Measurements from ENCODE around the gene GABARAP. TPM values are rescaled to one million over a fixed set of nuclear protein-coding genes. Genes with fewer than 3 reads are reported as not detected.

GABARAP gene
- polyA plus RNA-seq, 1 of the 3 experiments (the other 2 are of a cell fraction): 585 TPM

DNA sequence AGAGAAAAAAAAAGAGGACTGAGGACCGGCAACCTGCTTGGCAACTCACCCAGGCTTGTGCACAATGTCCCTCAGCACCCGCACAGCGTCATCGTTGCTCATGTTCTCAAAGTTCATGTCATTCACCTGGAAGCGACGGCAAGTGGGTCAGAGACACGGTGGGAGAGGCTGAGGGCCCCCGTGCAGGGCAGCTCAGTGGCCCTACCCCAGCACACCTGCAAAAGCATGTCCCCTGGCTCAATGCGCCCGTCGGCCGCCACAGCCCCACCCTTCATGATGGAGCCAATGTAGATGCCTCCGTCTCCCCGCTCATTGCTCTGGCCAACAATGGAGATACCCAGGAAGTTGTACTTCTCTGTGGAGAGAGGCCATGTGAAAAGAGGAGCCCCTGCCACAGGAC, 13.3 kb downstream of the GABARAP start (continued):
- no peak for TF ChIP-seq RXRA (IDR thresholded peaks at IDR 0.05; ENCODE audit: borderline replicate concordance, low read depth)

DNA sequence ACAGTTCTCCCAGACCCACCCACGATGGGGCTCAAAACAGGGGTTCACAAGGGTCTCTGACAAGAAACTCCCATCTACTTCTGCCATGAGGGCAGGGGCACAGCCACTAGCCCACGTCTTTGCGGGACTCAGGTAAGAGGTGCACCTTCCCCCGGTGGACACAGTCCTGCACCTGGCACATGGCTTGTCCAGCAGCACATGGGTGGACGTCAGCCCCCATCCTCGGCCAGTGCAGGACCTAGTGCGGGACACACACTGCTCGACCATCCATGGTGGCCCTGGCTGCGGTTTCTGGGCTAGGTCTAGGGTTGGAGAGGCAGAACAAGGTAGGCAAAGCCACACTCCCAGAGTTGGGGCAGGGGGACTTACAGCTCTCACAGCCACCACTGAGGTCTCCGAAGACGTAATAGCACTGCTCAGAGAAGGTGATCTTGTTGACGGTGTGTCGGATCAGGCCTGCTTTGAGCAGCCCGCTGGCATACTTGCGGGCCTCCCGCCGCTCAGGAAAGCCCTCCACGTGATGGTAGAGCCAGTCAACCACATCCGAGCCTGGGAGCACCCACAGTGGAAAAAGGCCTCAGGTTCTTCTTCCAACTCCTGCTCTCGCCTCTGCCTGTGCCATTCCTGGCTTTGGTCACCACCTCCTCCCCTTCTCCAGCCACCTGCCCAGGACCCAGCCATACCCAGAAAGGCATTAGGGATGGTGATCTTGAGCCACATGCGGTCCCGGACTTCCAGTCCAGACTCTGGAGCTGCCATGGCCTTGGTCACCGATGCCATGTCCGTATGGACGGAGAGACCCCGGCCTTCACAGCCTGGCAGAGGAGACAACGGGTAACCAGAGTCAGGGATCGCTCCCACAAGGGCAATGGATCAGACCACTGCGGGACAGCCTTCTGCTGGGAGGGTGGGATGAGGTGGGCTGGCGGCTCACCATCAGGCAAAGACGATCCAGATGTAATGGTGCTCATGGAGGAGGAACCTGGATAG, 15.2 kb downstream of the GABARAP start:
- Histone ChIP-seq H2AFZ (ENCODE audit: low read depth) (no peak overlapping the region), H3K27ac (ENCODE audit: low read depth in 2 of 2, low read length in 1 of 2) (no peak overlapping the region), H4K20me1 (ENCODE audit: insufficient read depth) (peaks cover 22% of the 10 kb centered on the region), H3K9me2 (no peaks in the 10 kb centered on the region), H3K4me1 (ENCODE audit: control insufficient read depth in 1 of 2, insufficient read depth in 2 of 2, low read depth in 1 of 2, low read length in 1 of 2) (peaks cover 3 to 6% of the 10 kb centered on the region in 2 experiments; a peak in 2 of 4 replicates), H3K4me3 (ENCODE audit: low read depth in 2 of 2, low read length in 1 of 2) (no peak overlapping the region), H3K36me3 (replicated peaks in 1 of 2; ENCODE audit: control insufficient read depth in 1 of 2, insufficient read depth in 2 of 2, low read length in 1 of 2) (peaks cover 42 to 84% of the 10 kb centered on the region in 2 experiments), H3K79me2 (ENCODE audit: insufficient read depth) (peaks cover 26% of the 10 kb centered on the region), H3K9me3 (no peaks in the 10 kb centered on the region), H3K4me2 (no peak overlapping the region), H3F3A (replicated peaks; ENCODE audit: insufficient read depth) (peaks cover 15% of the 10 kb centered on the region), H3K9ac (no peak overlapping the region), H3K27me3 (ENCODE audit: insufficient read depth) (no peaks in the 10 kb centered on the region)
- ChIA-PET POLR2A (no interaction called here), CTCF (interaction anchor here (1.0 kb wide), 1 partner anchor 70 kb away, joined by 5 read pairs; no protein-coding TSS in a partner anchor)
- DNase-seq: no peak
- TF ChIP-seq CHD2 (IDR thresholded peaks at IDR 0.05; ENCODE audit: low read length, partially characterized antibody): no peak
- no peak for TF ChIP-seq USF1 (IDR thresholded peaks at IDR 0.05; ENCODE audit: borderline replicate concordance, low read depth)
- TF ChIP-seq TAF1 (IDR thresholded peaks at IDR 0.05; ENCODE audit: borderline replicate concordance, low read depth, low read length): no peak
- no peak for TF ChIP-seq GABPA (IDR thresholded peaks at IDR 0.05; ENCODE audit: low read depth)
- TF ChIP-seq RXRA (IDR thresholded peaks at IDR 0.05; ENCODE audit: borderline replicate concordance, low read depth): no peak
- TF ChIP-seq TEAD4 (IDR thresholded peaks at IDR 0.05; ENCODE audit: borderline replicate concordance, insufficient read depth): no peak
- no peak for TF ChIP-seq FOXM1 (IDR thresholded peaks at IDR 0.05; ENCODE audit: low read depth)
- TF ChIP-seq RFX5 (IDR thresholded peaks at IDR 0.05; ENCODE audit: low read length): no peak
- TF ChIP-seq MXI1 (IDR thresholded peaks at IDR 0.05; ENCODE audit: low read depth, low read length): no peak
- 93% methylated on average over 26 of the region's 31 CpGs for WGBS (ENCODE audit: low lambda C conversion rate)

- Histone ChIP-seq H2AFZ (ENCODE audit: low read depth) (no peak overlapping the region), H3K27me3 (ENCODE audit: insufficient read depth) (no peaks in the 10 kb centered on the region), H3K9me2 (no peaks in the 10 kb centered on the region), H3K9me3 (no peaks in the 10 kb centered on the region), H4K20me1 (ENCODE audit: insufficient read depth) (peaks cover 13% of the 10 kb centered on the region), H3K79me2 (ENCODE audit: insufficient read depth) (peaks cover 26% of the 10 kb centered on the region), H3K4me1 (ENCODE audit: control insufficient read depth in 1 of 2, insufficient read depth in 2 of 2, low read depth in 1 of 2, low read length in 1 of 2) (peaks cover 0 to 13% of the 10 kb centered on the region in 2 experiments; a peak in 2 of 4 replicates), H3K36me3 (replicated peaks in 1 of 2; ENCODE audit: control insufficient read depth in 1 of 2, insufficient read depth in 2 of 2, low read length in 1 of 2) (peaks cover 48 to 84% of the 10 kb centered on the region in 2 experiments), H3K27ac (ENCODE audit: low read depth in 2 of 2, low read length in 1 of 2) (peak overlapping the region in 1 of 2 experiments; percentile 17; a peak in 1 of 4 replicates), H3K4me2 (no peak overlapping the region), H3K4me3 (ENCODE audit: low read depth in 2 of 2, low read length in 1 of 2) (no peak overlapping the region), H3K9ac (no peak overlapping the region), H3F3A (replicated peaks; ENCODE audit: insufficient read depth) (peaks cover 25% of the 10 kb centered on the region)
- CTCF ChIA-PET: interaction anchor here (0.6 to 2.3 kb wide), 2 partner anchors 71 to 96 kb away, joined by 3 to 8 read pairs; no protein-coding TSS in a partner anchor
- POLR2A ChIA-PET: interaction anchor here (1.0 to 1.4 kb wide), 2 partner anchors 8 to 180 kb away, joined by 3 read pairs; partner anchors contain the start of gene DVL2
- 86% methylated on average over 8 of the region's 21 CpGs for WGBS (ENCODE audit: low lambda C conversion rate)
- TF ChIP-seq TCF12 (IDR thresholded peaks at IDR 0.05): no peak
- TF ChIP-seq JUND (IDR thresholded peaks at IDR 0.05): no peak
- no peak for TF ChIP-seq POLR2AphosphoS5 (IDR thresholded peaks at IDR 0.05; ENCODE audit: low read depth, low read length)
- no peak for TF ChIP-seq EP300 (IDR thresholded peaks at IDR 0.05; ENCODE audit: borderline replicate concordance in 1 of 2, low read depth in 1 of 2, low read length in 1 of 2)
- TF ChIP-seq MAX (IDR thresholded peaks at IDR 0.05; ENCODE audit: low read depth): no peak
- TF ChIP-seq, protein P1, sequence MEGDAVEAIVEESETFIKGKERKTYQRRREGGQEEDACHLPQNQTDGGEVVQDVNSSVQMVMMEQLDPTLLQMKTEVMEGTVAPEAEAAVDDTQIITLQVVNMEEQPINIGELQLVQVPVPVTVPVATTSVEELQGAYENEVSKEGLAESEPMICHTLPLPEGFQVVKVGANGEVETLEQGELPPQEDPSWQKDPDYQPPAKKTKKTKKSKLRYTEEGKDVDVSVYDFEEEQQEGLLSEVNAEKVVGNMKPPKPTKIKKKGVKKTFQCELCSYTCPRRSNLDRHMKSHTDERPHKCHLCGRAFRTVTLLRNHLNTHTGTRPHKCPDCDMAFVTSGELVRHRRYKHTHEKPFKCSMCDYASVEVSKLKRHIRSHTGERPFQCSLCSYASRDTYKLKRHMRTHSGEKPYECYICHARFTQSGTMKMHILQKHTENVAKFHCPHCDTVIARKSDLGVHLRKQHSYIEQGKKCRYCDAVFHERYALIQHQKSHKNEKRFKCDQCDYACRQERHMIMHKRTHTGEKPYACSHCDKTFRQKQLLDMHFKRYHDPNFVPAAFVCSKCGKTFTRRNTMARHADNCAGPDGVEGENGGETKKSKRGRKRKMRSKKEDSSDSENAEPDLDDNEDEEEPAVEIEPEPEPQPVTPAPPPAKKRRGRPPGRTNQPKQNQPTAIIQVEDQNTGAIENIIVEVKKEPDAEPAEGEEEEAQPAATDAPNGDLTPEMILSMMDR (IDR thresholded peaks at IDR 0.05): no peak
- TF ChIP-seq TEAD4 (IDR thresholded peaks at IDR 0.05; ENCODE audit: borderline replicate concordance, insufficient read depth): no peak
- TF ChIP-seq, protein P2, sequence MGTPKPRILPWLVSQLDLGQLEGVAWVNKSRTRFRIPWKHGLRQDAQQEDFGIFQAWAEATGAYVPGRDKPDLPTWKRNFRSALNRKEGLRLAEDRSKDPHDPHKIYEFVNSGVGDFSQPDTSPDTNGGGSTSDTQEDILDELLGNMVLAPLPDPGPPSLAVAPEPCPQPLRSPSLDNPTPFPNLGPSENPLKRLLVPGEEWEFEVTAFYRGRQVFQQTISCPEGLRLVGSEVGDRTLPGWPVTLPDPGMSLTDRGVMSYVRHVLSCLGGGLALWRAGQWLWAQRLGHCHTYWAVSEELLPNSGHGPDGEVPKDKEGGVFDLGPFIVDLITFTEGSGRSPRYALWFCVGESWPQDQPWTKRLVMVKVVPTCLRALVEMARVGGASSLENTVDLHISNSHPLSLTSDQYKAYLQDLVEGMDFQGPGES (IDR thresholded peaks at IDR 0.05; ENCODE audit: low read depth, low read length): no peak
- TF ChIP-seq RCOR1 (IDR thresholded peaks at IDR 0.05; ENCODE audit: low read length): no peak
- TF ChIP-seq EZH2phosphoT487 (IDR thresholded peaks at IDR 0.05; ENCODE audit: borderline replicate concordance, low read depth): no peak
- TF ChIP-seq SIN3A (IDR thresholded peaks at IDR 0.05; ENCODE audit: borderline replicate concordance, low read depth, low read length): no peak
- no peak for TF ChIP-seq TAF1 (IDR thresholded peaks at IDR 0.05; ENCODE audit: borderline replicate concordance, low read depth, low read length)
- DNase-seq: no peak
Observed at GRCh38 chr17:7225711-7226331, 16.4 kb downstream of the GABARAP start.
